NOMO-1 treated with DMSO at 0.1 percent for 48 hours (cell line): Measurements from ENCODE around the gene FAM81A.
"Not testable (repeated sequence)": the region's sequence is repeated elsewhere in the genome, so short reads cannot be mapped to it uniquely, and the experiment has no call there.

Experiments
- DNase-seq: peaks from one replicate; lab custom pipeline; 2025; ENCODE audit not compliant: unreplicated experiment; lab: John Stamatoyannopoulos, UW

Gene FAM81A

DNA sequence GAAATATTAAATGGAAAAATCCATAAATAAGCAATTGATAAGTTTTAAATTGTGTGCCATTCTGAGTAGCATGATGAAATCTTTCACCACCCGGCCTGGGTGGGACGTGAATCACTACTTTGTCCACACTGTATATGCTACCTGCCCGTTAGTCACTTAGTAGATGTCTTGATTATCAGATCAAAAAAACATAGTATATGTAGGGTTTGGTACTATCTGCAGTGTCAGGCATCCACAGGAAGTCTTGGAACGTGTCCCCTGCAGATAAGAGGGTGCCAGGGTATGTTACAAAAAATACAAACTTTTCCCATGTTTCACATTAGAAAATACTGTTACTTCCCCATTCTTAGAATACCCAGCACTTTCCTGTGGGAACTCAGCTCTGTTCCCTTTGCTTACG, 35.2 kb downstream of the FAM81A start:
- DNase-seq, result no peak

DNA sequence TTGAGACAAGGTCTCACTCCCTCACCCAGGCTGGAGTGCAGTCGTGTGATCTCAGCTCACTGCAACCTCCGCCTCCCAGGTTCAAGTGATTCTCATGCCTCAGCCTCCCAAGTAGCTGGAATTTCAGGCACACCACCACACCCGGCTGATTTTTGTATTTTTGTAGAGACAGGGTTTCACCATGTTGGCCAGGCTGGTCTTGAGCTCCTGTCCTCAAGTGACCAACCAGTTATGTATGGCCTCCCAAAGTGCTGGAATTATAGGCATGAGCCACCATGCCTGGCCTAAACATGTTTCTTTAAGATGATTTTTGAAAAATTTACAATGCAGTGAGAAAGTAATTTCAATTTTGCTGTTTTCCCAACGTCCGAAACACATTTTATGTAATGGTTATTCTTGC, 37.2 kb downstream of the FAM81A start:
- not testable (repeated sequence) for DNase-seq

DNA sequence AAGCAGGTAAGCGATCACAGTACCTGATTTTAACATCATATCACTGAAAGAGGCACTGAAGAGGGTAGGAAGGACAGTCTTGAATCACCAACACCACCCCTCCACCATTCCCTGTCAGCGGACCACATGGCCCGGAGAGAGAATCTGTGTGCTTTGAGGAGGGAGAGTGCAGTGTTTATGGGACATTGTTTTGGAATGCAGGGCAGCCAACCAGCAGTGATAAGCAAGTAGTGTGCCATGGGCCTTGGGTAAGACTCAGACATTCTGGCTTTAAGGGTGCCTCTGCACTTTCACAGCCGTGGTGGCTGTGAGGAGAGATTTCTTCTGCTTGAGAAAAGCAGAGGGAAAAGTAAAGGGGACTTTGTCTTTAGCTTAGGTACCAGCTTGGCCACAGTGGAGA, 46.4 kb downstream of the FAM81A start:
- no peak for DNase-seq

DNA sequence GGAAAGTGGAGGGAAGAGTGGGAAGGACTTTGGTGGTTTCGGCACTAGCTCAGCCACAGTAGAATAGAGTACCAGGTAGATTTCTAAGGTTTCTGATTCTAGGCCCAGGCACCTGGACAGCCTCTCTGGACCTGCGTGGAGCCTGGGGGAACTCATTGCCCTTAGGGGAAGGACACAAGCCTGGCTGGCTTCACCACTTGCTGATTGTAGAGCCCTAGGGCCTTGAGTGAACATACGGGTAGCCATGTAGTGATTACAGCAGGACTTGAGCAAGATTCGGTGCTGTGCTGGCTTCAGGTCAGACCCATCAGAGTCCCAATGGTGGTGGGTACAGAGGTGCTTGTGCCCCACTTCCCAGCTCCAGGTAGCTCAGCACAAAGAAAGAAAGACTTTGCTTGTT, 47.0 kb downstream of the FAM81A start:
- no peak for DNase-seq

DNA sequence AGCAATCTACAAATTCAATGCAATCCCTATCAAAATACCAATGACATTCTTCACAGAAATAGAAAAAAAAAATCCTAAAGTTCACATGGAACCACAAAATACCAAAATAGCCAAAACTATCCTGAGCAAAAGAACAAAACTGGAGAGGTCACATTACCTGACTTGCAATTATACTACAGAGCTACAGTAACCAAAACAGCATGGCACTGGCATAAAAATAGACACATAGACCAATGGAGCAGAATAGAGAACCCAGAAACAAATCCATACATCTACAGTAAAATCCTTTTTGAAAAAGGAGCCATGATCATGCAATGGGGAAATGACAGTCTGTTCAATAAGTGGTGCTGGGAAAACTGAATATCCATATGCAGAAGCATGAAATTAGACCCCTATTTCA, 51.5 kb downstream of the FAM81A start:
- DNase-seq, result not testable (repeated sequence)

DNA sequence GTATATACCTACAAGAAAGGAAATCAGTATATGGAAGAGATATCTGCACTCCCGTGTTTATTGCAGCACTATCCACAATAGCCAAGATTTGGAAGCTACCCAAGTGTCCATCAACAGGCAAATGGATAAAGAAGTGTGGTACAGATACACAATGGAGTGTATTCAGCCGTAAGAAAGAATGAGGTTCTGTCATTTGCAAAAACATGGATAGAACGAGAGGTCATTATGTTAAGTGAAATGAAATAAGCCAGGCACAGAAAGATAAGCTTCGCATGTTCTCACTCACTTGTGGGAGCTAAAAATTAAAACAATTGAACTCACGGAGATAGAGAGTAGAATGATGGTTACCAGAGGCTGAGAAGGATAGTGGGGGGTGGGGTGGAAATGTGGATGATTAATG, 53.1 kb downstream of the FAM81A start:
- no peak for DNase-seq

DNA sequence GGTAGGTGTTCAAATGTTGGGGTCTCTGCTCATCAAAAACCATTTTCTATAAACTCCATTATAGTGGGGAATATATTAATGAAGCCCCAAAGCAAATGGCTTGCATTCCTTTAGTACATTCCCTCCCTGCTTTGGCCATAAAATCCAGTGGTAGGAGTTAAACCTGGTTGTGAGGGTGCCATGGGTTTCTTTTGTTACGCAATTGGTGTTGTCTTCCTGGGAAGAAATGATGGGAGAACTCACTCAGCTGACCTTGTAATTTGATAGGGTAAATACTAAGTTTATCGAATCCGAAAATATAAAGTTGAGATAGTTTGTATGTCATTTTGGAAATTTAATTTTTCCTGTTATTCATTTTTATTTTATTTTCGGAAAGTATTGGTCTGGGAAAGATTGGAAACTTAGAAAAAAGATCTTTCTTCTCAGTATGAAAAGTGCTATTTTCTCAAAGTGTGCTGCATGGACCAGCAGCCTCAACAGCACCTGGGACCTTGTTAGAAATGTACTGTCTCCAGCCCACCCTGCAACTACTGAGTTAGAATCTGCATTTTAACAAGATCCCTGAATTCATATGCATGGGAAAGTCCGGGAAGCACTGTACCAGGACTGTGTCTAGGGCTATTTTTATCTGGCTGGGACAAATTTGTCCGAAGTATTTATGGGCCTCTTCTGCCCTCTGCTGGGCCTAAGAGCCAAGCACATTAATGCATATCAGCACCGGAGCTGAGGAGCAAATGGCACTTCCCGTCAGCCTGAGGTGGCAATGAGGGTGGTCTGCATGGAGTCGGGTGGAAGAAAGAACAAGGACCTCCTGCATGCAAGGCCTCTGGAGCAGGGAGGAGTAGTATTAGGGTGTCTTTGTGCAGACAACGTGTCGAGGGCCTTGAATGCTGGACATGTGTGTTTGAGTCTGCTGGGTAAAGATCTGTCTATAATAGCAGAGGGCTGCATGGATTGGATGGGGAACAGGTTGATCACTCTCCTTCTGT, 54.7 kb downstream of the FAM81A start:
- peak; percentile 24 for DNase-seq

GRCh38 chr15:59501597-59501996, 63.6 kb downstream of the FAM81A start:
- DNase-seq, result peak; percentile 37

- no peak for DNase-seq
Observed at GRCh38 chr15:59515190-59515589, 77.2 kb downstream of the FAM81A start.

GRCh38 chr15:59516655-59517461, 78.9 kb downstream of the FAM81A start:
- peak; percentile 50 for DNase-seq

GRCh38 chr15:59519329-59519728, 81.3 kb downstream of the FAM81A start:
- DNase-seq, result no peak

- peak; percentile 15 for DNase-seq
Observed at GRCh38 chr15:59521443-59521842, 83.5 kb downstream of the FAM81A start.

DNA sequence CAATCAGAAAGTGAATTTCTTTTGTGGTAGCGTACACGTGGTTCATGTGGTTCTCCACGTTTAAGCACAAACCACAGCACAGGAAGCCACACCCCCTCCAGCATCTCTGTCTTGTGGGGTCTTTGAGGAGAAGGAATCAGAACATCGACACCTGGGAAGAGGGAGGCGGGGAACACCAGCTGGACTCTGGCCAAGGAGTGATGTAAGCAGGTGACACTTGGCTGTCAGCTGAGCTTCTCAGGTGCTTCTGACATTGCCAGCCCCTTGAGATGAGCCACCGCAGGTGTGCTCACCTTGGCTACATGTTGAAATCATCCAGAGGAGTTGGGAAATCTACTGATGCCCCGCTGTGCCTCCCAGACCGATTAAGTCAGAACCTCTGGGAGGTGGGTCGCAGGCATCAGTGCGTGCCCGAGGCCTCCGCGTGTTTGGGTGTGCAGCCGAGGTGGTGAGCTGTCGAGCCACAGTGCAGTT, 85.0 kb downstream of the FAM81A start:
- DNase-seq, result peak; percentile 38

DNA sequence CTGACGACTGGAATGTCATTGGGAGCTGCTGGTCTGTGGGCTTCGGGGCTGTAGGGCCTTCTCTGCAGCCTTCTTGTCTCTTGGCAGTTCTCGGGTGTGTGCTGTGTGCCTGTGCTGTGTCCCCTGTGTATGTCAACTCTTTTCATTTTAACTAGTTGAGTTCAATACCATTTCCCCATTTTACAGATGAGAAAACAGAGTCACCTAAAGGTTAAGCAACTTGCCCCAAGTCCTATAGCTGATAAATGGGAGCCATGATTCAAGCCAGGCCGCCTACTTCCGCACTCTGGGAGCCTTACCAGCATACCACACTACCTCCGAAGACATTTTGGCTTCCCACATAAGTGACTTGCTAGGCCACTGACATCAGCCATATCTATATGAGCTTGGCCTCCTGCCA, 85.7 kb downstream of the FAM81A start:
- DNase-seq, result no peak

DNA sequence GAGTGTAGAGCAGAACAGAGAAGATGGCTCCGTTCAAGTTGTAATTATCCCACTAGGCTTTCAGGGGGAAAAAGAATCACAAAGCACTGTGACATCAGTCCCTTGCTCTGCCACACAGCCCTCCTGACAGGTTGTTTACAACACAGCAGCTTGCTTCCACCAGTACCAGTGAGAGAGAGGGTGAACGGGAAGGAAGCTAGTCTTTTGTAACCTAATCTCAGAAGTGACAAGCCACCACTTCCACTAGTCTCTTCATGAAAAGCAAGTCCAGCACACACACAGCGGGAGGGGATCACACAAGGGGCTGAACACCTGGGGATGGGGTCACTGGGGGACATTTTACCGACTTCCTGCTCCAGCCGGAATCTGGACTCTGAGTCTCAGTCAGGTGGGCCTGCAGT, 86.3 kb downstream of the FAM81A start:
- DNase-seq, result peak; percentile 71

DNA sequence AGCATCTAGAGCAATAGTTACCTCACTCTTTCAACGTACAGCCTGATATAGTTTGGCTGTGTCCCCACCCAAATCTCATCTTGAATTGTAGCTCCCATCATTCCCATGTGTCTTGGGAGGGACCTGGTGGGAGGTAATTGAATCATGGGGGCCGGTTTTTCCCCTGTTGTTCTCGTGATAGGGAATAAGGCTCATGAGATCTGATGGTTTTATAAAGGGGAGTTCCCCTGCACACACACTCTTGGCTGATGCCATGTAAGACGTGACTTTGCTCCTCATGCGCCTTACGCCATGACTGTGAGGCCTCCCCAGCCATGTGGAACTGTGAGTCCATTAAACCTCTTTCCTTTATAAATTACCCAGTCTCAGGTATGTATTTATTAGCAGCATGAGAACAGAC, 88.5 kb downstream of the FAM81A start:
- not testable (repeated sequence) for DNase-seq

DNA sequence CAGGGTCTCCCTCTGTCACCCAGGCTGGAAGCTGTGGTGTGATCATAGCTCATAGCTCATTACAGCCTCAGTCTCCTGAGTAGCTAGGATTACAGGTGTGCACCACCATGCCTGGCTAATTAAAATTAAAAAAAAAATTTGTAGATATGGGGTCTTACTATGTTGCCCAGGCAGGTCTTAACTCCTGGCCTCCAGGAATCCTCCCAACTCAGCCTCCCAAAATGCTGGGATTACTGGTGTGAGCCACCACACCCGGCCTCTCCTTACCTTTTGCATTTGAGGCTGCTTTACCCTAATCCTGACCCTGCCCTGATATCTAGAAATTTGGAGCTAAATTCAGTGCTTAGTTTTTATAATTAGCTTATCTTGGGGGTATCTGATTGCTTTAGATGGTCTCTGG, 90.4 kb downstream of the FAM81A start:
- DNase-seq, result no peak

DNA sequence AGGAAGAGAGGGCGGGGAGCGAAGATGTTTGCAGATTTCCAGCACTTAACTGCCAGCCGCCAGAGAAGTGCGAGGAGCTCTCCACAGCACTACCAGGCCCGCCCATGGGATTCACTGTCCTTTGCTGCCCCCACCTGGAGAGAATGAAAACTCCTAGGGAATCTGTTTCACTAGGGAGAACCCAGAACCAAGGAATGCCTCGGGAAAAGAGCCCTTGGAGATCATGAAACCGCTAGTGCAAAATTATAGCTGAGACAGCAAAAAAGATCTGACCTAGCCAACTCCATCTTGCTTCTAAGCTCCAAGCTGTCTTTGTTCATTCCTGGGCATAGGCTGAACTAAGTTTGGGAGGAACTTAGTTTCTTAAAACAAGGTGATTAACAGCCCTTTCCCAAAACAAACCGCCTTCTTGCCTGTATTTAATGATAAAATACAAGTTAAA, 91.0 kb downstream of the FAM81A start:
- DNase-seq, result peak; percentile 51

DNA sequence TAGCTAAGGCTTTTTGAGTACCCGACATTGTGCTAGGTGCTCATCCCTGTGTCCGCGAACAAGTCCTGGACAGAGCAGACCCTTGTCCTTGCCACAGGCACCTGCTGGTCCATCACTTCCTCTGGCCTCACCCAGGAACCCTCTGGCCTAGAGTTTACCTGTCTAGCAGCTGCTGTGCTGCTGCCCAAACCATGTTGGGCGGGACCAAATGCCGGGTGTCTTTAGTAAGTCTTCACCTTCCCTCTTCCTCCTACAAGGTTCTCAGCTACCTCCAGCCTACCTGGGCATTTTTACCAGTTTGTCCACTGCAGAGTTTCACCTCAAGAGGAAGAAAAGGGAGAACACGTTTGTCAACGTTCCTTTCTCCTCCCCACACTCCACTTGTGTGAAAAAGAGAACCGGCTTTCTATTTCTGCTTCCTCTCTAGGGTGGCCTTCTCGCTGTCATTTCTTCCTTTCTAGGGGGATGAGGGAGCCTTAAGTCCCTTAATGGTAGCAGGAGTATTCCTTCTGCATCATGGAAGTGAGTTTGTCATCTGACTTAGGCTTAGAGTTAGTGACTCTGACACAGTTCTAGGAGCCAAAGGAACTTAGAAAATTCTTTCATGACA, 93.2 kb downstream of the FAM81A start:
- peak; percentile 39 for DNase-seq

- DNase-seq, result peak; percentile 75
Observed at GRCh38 chr15:59532770-59533379, 94.9 kb downstream of the FAM81A start.

DNA sequence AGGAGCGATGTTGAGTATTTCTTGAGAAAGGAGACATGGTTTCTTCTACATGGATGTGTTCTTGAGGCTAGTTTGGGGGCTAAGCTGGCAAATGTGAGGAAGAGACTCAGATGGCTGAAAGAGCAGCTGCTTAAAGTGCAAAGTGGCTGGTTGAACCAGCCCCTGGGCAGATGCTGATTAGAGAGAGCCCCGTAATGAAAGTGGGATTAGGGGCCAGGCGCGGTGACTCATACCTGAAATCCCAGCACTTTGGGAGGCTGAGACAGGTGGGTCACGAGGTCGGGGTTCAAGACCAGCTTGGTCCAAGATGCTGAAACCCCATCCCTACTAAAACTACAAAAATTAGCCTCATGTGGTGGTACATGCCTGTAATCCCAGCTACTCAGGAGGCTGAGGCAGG, 98.6 kb downstream of the FAM81A start:
- DNase-seq, result no peak
